Large intestine (tissue), 3 donors: ENCODE data around the gene PAPSS1. TPM values are rescaled to one million over a fixed set of nuclear protein-coding genes. Genes with fewer than 3 reads are reported as not detected.
A peak's percentile ranks its signal among the peaks of the same experiment; 100 is the strongest.
"Not testable (repeated sequence)": the region's sequence is repeated elsewhere in the genome, so short reads cannot be mapped to it uniquely, and the experiment has no call there.

Experiments
- DNase-seq, 2 donors: peaks; one replicate each; pipeline versions ENCODE4 v3.0.0 to v3.0.0-alpha.2; 2013
- H3K27ac ChIP-seq: one replicate; pipeline ENCODE4 v1.5.1; 2013; ENCODE audit warnings: low read length
- H3K27me3 ChIP-seq: 2 replicates; pipeline ENCODE4 v1.6.1; 2013; ENCODE audit warnings: low read length; ENCODE audit not compliant: control insufficient read depth, insufficient read depth
- H3K36me3 ChIP-seq: 2 replicates; pipeline ENCODE4 v1.6.1; 2013; ENCODE audit warnings: low read length; ENCODE audit not compliant: control insufficient read depth, insufficient read depth
- H3K4me1 ChIP-seq: one replicate; pipeline ENCODE4 v1.6.1; 2013; ENCODE audit warnings: low read length; ENCODE audit not compliant: control insufficient read depth, insufficient read depth
- H3K4me3 ChIP-seq: one replicate; pipeline ENCODE4 v1.5.1; 2013; ENCODE audit warnings: low read length
- H3K9me3 ChIP-seq: one replicate; pipeline ENCODE4 v1.6.1; 2013; ENCODE audit warnings: mild to moderate bottlenecking, low read depth, low read length, moderate library complexity; ENCODE audit not compliant: control insufficient read depth
- WGBS: methylation state at CpG from one replicate; pipeline ENCODE4 v1.1.5; 2013; ENCODE audit warnings: low lambda C conversion rate; ENCODE audit not compliant: insufficient coverage; 5-methylcytosine and 5-hydroxymethylcytosine counted together
- polyA plus RNA-seq: library from polyadenylated mRNA; unstranded; fragments of 120-200 nt; gene quantifications from one replicate; pipeline ENCODE4 v1.2.1, GENCODE V29; 2013

The PAPSS1 gene
- polyA plus RNA-seq, 1 donor = 50.7 TPM

- no CpG with 5 or more reads among the region's 4 CpGs for WGBS
- H3K27ac ChIP-seq, H3K9me3 ChIP-seq, DNase-seq, H3K4me3 ChIP-seq, H3K27me3 ChIP-seq, H3K4me1 ChIP-seq, H3K36me3 ChIP-seq: not testable (repeated sequence)
These were observed 9.0 kb upstream of the PAPSS1 start for GRCh38 chr4:107729050-107729449.

GRCh38 chr4:107726131-107726925 lies 6.3 kb upstream of the PAPSS1 start:
- not testable (repeated sequence) for H3K36me3 ChIP-seq, DNase-seq, H3K4me1 ChIP-seq, H3K4me3 ChIP-seq, H3K9me3 ChIP-seq, H3K27me3 ChIP-seq
- H3K27ac ChIP-seq = peak overlapping the region; percentile 32
- 100% methylated on average over 1 of the region's 3 CpGs for WGBS

- H3K27me3 ChIP-seq = peaks cover 2% of the 10 kb centered on the region
- H3K4me1 ChIP-seq = no peaks in the 10 kb centered on the region
- WGBS = no CpG with 5 or more reads among the region's 3 CpGs
- DNase-seq = peak; percentile 59 to 75
- no peak overlapping the region for H3K4me3 ChIP-seq
- no peaks in the 10 kb centered on the region for H3K9me3 ChIP-seq
- H3K27ac ChIP-seq = peak overlapping the region; percentile 32
- H3K36me3 ChIP-seq = no peaks in the 10 kb centered on the region
These were observed 5.3 kb upstream of the PAPSS1 start for GRCh38 chr4:107725281-107725859.

- not testable (repeated sequence) for DNase-seq, H3K4me3 ChIP-seq, H3K4me1 ChIP-seq, H3K9me3 ChIP-seq, H3K27ac ChIP-seq, H3K27me3 ChIP-seq, H3K36me3 ChIP-seq
- no CpG with 5 or more reads among the region's 1 CpG for WGBS
These were observed 3.3 kb upstream of the PAPSS1 start for GRCh38 chr4:107723331-107723730.

- no peaks in the 10 kb centered on the region for H3K4me1 ChIP-seq
- DNase-seq = peak in 1 of 2 donors; percentile 30
- H3K9me3 ChIP-seq = no peaks in the 10 kb centered on the region
- H3K27me3 ChIP-seq = peaks cover 2% of the 10 kb centered on the region
- WGBS = no CpG with 5 or more reads among the region's 9 CpGs
- no peak overlapping the region for H3K27ac ChIP-seq
- H3K36me3 ChIP-seq = no peaks in the 10 kb centered on the region
- H3K4me3 ChIP-seq = peak overlapping the region; percentile 65
These were observed 1.5 kb upstream of the PAPSS1 start for GRCh38 chr4:107721436-107722100.

GRCh38 chr4:107719207-107719921 lies 670 bp downstream of the PAPSS1 start:
- no peaks in the 10 kb centered on the region for H3K36me3 ChIP-seq
- peak in 1 of 2 donors; percentile 21 for DNase-seq
- no CpG with 5 or more reads among the region's 28 CpGs for WGBS
- H3K27me3 ChIP-seq = peaks cover 2% of the 10 kb centered on the region
- no peaks in the 10 kb centered on the region for H3K9me3 ChIP-seq
- no peaks in the 10 kb centered on the region for H3K4me1 ChIP-seq
- peak overlapping the region; percentile 94 for H3K27ac ChIP-seq
- peak overlapping the region; percentile 91 for H3K4me3 ChIP-seq

- H3K27ac ChIP-seq = peak overlapping the region; percentile 94
- WGBS = 80% methylated on average over 1 of the region's 10 CpGs
- peak overlapping the region; percentile 91 for H3K4me3 ChIP-seq
These were observed 1.6 kb downstream of the PAPSS1 start for GRCh38 chr4:107718351-107718965.

GRCh38 chr4:107714256-107714655 lies 5.8 kb downstream of the PAPSS1 start:
- H3K27me3 ChIP-seq = no peaks in the 10 kb centered on the region
- DNase-seq = no peak
- no peak overlapping the region for H3K27ac ChIP-seq
- 85% methylated on average over 3 of the region's 3 CpGs for WGBS
- H3K4me3 ChIP-seq = no peak overlapping the region
- H3K4me1 ChIP-seq = no peaks in the 10 kb centered on the region
- no peaks in the 10 kb centered on the region for H3K36me3 ChIP-seq
- peaks cover 3% of the 10 kb centered on the region for H3K9me3 ChIP-seq

More at GRCh38 chr4:107718351-107718965, 1.6 kb downstream of the PAPSS1 start:
- Histone ChIP-seq H3K36me3 (no peaks in the 10 kb centered on the region), H3K4me1 (no peaks in the 10 kb centered on the region), H3K9me3 (no peaks in the 10 kb centered on the region), H3K27me3 (peaks cover 2% of the 10 kb centered on the region)
- no peak for DNase-seq

GRCh38 chr4:107712236-107712635 lies 7.8 kb downstream of the PAPSS1 start:
- Histone ChIP-seq H3K4me3 (no peak overlapping the region), H3K9me3 (peaks cover 9% of the 10 kb centered on the region), H3K36me3 (peaks cover under 1% of the 10 kb centered on the region), H3K27ac (no peak overlapping the region), H3K27me3 (no peaks in the 10 kb centered on the region), H3K4me1 (no peaks in the 10 kb centered on the region)
- no peak for DNase-seq
- WGBS = no CpG with 5 or more reads among the region's 2 CpGs

- no peak overlapping the region for H3K27ac ChIP-seq
- no peak overlapping the region for H3K4me3 ChIP-seq
- H3K9me3 ChIP-seq = peaks cover 14% of the 10 kb centered on the region
- no peaks in the 10 kb centered on the region for H3K27me3 ChIP-seq
- no peak for DNase-seq
- H3K36me3 ChIP-seq = peaks cover 3% of the 10 kb centered on the region
- WGBS = 100% methylated on average over 1 of the region's 3 CpGs
- H3K4me1 ChIP-seq = no peaks in the 10 kb centered on the region
These were observed 8.2 kb downstream of the PAPSS1 start for GRCh38 chr4:107711831-107712230.
